GM12865 (cell line): ENCODE measurements around the gene SMPD3.

Source experiments
- DNase-seq: peaks from one replicate; pipeline ENCODE4 v3.0.0; 2010; ENCODE audit warnings: low read depth
- H3K4me3 ChIP-seq: 2 replicates; pipeline ENCODE4 v1.5.1; 2011; ENCODE audit warnings: mild to moderate bottlenecking, low read depth, low read length, control low read depth
- TF ChIP-seq, protein P1 (sequence below): IDR thresholded peaks from 2 replicates; pipeline ENCODE4 v1.5.1; 2011; ENCODE audit warnings: low read length, control low read depth, low read depth, inconsistent platforms; ENCODE audit not compliant: insufficient read depth; ENCODE audit errors: missing control alignments

SMPD3 gene

DNA sequence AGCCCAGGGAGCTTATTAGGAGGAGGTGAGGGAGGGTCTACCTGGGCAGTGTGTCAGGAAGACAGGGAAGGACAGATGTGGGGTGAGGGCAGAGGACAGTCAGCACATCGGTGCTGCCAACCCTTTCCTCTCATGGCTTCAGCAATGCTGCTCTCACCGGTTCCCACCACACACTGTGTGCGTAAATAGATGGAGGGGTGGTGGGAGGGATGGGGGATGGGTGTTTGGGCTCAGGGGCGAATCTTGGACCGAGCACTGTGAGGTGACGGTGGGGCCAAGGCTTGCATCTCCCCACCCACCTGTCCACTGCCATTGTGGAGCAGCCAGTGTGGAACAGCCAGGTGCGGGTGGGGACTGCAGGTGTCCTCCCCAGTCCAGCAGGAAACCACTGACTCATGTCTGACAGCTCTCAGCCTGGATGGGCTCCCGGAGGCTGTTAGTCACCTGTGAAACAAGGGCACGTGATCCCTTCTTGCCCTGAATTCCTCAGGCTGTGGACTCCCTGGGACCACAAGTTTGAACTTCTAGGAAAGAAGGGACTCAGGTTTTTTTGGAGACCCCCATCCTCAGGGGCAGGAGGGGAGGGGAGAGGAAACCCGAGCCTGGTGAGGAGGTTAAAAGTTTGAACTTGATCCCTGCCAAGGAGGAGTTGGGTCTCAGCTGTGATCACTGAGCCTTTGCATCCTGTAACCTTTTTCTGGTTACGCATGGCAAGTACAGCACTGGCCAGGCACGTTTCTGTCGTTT lies 42.7 kb upstream of the SMPD3 start:
- peak; percentile 64 for DNase-seq
- peak overlapping the region; percentile 22 for H3K4me3 ChIP-seq
- TF ChIP-seq, protein P1, sequence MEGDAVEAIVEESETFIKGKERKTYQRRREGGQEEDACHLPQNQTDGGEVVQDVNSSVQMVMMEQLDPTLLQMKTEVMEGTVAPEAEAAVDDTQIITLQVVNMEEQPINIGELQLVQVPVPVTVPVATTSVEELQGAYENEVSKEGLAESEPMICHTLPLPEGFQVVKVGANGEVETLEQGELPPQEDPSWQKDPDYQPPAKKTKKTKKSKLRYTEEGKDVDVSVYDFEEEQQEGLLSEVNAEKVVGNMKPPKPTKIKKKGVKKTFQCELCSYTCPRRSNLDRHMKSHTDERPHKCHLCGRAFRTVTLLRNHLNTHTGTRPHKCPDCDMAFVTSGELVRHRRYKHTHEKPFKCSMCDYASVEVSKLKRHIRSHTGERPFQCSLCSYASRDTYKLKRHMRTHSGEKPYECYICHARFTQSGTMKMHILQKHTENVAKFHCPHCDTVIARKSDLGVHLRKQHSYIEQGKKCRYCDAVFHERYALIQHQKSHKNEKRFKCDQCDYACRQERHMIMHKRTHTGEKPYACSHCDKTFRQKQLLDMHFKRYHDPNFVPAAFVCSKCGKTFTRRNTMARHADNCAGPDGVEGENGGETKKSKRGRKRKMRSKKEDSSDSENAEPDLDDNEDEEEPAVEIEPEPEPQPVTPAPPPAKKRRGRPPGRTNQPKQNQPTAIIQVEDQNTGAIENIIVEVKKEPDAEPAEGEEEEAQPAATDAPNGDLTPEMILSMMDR, result no peak

DNA sequence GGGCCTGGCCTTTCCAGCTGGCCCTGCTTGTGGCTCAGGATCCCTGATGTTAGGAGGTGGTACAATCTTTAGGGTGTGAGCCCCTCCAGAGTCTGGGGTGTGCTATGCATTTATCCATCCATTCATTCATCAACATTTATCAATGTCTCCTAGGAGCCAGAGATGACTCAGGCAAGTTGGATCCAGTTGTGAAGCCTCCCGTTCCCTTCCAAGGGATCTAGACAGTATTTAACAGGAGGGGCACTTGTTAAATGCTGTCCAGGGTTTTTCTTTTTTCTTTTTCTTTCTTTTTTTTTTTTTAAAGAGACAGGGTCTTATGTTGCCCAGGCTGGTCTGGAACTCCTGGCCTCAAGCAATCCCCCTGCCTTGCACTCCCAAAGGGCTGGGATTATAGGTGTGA lies 42.0 kb upstream of the SMPD3 start:
- no peak overlapping the region for H3K4me3 ChIP-seq
- TF ChIP-seq, protein P1, result no peak

GRCh38 chr16:68488554-68488953 lies 40.2 kb upstream of the SMPD3 start:
- TF ChIP-seq, protein P1, result no peak
- H3K4me3 ChIP-seq, result no peak overlapping the region
- no peak for DNase-seq

More for the DNA sequence above, 42.0 kb upstream of the SMPD3 start:
- DNase-seq, result no peak

- DNase-seq, result no peak
- TF ChIP-seq, protein P1, result no peak
- H3K4me3 ChIP-seq, result no peak overlapping the region
These were observed 39.4 kb upstream of the SMPD3 start for GRCh38 chr16:68487669-68488068.

DNA sequence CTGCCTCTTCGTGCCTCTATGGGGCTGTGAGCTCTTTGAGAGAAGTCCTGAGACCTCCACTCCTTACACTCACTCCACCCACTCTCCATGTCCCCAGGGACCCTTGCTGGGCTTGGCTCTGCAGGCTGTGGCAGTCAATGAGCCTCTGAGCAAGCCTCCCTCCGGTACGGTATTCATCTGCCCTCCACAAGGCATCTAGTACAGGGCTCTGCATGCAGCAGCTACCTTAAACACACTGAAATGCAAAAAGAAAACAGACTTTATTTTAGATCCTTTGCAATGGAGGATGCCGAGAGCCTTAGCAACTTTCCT lies 38.9 kb upstream of the SMPD3 start:
- TF ChIP-seq, protein P1, result no peak
- no peak for DNase-seq

GRCh38 chr16:68486502-68487202 lies 38.3 kb upstream of the SMPD3 start:
- no peak overlapping the region for H3K4me3 ChIP-seq
- DNase-seq, result no peak
- TF ChIP-seq, protein P1, result no peak

More for the DNA sequence above, 38.9 kb upstream of the SMPD3 start:
- no peak overlapping the region for H3K4me3 ChIP-seq

DNA sequence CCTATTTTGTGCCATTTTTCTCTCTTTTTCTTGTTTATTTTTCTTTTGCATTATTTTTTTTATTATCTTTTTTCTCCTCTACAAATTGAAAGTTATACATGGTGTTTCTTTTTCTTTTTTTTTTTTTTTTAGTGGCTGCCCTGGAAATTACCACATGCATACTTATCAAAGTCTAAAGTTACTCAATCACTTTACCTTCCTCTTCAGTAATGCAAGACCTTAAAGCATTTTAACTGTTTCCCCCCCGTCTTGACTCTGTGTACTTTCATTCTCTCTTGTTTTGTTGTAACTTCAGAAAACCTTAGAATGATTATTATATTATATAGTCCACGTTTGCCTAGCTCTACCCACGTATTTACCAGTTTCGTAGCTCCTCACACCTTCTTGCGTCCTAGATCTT lies 33.3 kb upstream of the SMPD3 start:
- H3K4me3 ChIP-seq, result no peak overlapping the region
- no peak for DNase-seq
- TF ChIP-seq, protein P1, result no peak
